Activated CD8-positive, alpha-beta memory T cell treated with anti-CD3 and anti-CD28 coated beads for 36 hours (primary cell): ENCODE data around the gene CCN5. TPM values are rescaled to one million over a fixed set of nuclear protein-coding genes. Genes with fewer than 3 reads are reported as not detected.
"Not testable (repeated sequence)": the region's sequence is repeated elsewhere in the genome, so short reads cannot be mapped to it uniquely, and the experiment has no call there.

Experiments used
- CTCF ChIA-PET: fragments of 350-600 bp; sonication (Branson Sonifier 250); formaldehyde crosslinking; loops from one replicate; lab custom pipeline; 2021; ENCODE audit warnings: antibody characterized with exemption; lab: Charles Lee
- POLR2A ChIA-PET: fragments of 350-600 bp; sonication (Branson Sonifier 250); formaldehyde crosslinking; loops from one replicate; lab custom pipeline; 2021; ENCODE audit warnings: antibody characterized with exemption; lab: Charles Lee
- total RNA-seq, 2 experiments: library from RNA; stranded (reverse); gene quantifications; one replicate each; pipeline ENCODE4 v1.2.3, GENCODE V29; 2021

CCN5 gene
- total RNA-seq, 2 experiments from 2014 or later = not detected

DNA sequence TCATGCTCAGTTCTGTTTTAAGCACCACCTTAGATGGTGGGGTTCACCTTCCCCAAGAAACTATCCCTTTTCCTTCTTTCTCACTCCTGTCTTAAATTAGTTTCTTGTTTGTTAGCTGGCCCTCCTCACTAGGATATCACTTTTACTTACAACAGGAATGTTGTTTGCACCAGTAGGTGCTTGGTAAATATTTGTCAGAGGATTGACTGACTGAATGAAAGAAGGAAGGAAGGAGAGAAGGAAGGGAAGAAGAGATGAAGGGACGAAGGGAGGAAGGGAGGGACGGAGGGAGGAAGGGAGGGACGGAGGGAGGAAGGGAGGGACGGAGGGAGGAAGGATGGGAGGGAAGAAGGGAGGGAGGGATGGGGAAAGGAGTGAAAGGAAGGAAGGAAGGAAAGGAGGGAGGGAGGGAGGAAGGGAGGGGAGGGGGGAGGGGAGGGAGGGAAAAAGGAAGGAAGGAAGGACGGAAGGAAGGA lies 30.0 kb downstream of the CCN5 start:
- CTCF ChIA-PET = no interaction called here
- POLR2A ChIA-PET = no interaction called here

DNA sequence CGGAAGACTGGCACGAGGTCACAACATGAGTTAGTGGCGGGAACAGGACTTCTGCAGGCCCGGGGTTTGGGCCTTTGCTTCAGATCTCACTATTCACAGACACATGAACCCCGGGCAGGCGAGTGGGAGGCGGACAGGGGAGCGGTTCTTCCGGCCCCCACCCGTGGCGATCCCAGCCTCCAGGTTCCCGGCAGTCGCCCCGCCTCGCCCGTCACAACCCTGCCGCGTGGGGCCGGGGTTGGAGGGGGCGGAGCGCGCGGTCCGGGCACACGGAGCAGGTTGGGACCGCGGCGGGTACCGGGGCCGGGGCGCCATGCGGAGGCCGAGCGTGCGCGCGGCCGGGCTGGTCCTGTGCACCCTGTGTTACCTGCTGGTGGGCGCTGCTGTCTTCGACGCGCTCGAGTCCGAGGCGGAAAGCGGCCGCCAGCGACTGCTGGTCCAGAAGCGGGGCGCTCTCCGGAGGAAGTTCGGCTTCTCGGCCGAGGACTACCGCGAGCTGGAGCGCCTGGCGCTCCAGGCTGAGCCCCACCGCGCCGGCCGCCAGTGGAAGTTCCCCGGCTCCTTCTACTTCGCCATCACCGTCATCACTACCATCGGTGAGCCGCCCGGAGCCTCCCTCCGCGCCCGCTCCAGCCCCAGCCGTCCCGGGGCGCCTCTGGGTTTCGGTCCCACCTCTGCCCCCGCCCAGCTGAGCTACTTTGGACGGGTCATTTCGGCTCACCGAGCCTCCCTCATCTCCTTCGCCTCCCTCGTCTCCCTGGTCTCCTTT lies 30.6 kb downstream of the CCN5 start, which contains the start of gene KCNK15:
Gene KCNK15, plus strand, starts transcription at position 268 of the 769 bp plus-strand sequence. Its CDS starts 46 bp downstream, at position 314.
- ChIA-PET POLR2A (no interaction called here), CTCF (no interaction called here)

DNA sequence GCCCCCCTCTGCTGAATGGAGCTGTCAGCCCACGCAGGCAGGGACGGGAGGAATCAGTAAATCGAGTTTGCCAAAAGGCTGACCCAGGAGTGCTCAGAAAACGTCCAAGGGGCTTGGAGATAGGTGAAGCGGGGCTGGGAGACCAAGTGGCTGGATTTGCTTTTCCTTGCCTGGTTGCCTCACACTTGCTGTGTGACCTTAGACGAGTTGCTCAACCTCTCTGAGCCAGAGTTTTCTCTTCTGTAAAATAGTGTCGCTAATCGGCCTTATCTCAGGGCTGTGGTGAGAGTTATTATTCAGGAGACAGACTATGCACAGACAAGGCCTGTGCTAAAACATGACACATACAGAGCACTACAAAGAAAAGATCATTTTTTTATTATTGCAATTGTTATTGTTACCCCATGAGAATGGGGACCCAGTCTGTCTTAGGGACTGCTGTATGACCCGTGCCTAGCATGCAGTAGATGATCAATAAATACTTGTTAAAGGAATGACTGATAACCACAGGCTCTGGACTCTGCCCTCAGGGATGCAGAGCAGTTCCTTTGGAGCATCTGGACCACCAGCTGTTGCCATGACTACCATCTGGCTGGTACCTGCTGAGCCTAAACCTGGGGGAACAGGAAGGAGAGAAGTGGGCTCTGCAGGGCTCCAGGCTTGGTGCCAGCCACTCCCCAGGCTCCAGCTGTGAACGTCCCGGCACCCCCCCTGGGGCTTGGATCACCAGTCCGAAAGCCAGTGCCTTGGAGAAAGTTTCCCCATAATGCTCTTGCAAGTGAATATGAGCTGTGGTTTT lies 31.4 kb downstream of the CCN5 start:
- CTCF ChIA-PET = interaction anchor here (0.7 to 1.1 kb wide), 2 partner anchors 11 to 83 kb away, joined by 3 read pairs; no protein-coding TSS in a partner anchor
- POLR2A ChIA-PET = no interaction called here

DNA sequence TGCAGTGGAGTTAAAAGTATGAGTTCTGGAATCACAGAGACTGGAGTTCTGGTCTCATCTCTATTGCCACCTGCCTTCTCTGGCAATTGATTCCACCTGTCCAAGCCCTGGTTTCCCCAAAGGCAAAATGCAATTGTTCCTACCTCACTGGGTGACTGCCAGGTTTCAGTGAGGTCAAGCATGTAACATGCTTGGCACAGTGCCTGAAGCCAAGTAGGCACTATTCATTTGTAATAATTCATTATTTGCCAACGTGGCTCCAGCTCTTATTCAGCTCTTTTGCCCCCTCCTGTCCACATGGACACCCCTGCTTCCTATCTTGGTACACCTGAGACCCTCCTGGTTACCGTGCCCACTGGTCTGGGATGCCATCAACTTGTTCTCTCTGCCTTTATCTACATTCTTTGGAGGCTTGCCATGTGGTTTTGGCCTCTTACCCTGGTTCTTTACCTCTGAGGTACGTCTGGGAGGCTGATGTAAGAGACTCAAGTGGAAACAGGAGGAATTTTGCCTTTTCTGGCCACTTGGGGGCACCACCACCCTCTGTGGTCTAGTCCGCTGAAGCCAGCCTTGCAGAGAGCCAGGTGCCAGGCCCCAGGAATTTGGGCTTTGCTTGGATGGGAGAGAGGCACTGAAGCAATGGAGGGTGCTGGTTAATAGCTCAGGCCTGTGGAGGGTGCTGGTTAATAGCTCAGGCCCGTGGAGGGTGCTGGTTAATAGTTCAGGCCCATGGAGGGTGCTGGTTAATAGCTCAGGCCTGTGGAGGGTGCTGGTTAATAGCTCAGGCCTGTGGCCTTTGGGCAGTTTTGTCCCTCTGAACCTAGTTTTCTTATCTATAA lies 32.2 kb downstream of the CCN5 start:
- ChIA-PET CTCF (interaction anchor here (0.7 to 1.5 kb wide), 7 partner anchors 9 to 213 kb away, joined by 3 to 7 read pairs (median 3); partner anchors contain the start of gene TOMM34), POLR2A (no interaction called here)

DNA sequence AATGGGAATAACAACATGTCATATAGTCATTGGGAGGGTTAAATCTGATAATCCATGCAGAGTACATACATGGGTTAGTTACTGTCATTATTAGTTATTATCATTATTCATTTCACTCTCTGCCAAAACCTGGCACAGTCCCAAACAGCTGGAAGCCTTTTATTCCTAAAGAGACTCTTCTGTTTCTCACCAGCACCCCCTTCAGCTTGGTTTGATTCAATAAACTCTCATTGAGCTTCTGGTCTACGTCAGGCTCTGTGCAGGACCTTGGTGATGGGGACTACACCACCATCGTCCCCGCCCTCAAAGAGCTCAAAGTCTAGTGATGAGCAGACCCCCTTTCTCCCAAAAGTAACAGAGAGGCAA lies 32.8 kb downstream of the CCN5 start:
- ChIA-PET POLR2A (no interaction called here), CTCF (interaction anchor here (0.7 to 1.5 kb wide), 6 partner anchors 10 to 212 kb away, joined by 3 to 7 read pairs (median 3); partner anchors contain the start of gene TOMM34)

DNA sequence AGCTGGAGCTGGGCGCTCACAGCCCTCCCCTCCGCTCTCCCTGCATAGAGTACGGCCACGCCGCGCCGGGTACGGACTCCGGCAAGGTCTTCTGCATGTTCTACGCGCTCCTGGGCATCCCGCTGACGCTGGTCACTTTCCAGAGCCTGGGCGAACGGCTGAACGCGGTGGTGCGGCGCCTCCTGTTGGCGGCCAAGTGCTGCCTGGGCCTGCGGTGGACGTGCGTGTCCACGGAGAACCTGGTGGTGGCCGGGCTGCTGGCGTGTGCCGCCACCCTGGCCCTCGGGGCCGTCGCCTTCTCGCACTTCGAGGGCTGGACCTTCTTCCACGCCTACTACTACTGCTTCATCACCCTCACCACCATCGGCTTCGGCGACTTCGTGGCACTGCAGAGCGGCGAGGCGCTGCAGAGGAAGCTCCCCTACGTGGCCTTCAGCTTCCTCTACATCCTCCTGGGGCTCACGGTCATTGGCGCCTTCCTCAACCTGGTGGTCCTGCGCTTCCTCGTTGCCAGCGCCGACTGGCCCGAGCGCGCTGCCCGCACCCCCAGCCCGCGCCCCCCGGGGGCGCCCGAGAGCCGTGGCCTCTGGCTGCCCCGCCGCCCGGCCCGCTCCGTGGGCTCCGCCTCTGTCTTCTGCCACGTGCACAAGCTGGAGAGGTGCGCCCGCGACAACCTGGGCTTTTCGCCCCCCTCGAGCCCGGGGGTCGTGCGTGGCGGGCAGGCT lies 35.1 kb downstream of the CCN5 start:
- POLR2A ChIA-PET = no interaction called here

DNA sequence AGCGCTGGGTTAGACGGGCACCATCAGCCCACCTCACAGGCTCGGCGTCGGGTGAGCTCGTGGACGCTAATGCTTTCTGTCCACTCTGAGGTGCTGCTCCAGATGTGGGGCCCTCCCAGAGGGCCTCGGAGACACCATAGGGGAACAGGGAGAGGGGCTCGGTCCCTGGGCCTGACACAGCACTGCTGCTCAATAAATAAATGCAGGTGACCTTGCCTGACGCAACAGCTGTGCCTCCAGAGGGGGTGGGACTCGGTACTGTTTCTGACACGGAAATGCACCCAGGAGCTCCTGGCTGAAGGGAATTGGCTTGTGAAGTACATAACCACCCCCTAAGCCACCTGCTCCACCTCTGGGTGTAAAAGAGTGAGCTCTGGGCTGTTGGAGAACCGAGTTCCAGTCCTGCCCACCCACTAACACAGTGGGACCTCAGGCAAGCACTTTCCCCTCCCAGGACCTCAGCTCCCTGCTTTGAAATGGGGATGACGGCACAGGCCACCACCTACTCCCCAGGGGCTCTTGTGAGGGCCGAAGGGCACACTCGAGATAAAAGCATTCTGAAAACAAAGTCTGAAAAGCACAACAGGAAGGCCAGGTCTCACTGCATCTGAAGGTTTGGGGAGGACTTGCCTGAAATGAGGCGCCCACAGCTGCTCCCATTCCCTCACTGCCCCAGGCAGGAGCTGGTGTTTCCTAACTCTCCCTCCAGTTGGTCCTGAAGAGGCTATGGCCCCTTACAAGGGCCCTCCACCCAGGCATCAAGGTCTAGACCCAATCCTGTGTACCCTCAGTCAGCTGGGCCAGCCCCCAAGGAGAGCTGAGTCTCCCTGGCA lies 37.1 kb downstream of the CCN5 start:
- POLR2A ChIA-PET = no interaction called here
- CTCF ChIA-PET = no interaction called here

More for the DNA sequence above, 35.1 kb downstream of the CCN5 start:
- CTCF ChIA-PET = no interaction called here

DNA sequence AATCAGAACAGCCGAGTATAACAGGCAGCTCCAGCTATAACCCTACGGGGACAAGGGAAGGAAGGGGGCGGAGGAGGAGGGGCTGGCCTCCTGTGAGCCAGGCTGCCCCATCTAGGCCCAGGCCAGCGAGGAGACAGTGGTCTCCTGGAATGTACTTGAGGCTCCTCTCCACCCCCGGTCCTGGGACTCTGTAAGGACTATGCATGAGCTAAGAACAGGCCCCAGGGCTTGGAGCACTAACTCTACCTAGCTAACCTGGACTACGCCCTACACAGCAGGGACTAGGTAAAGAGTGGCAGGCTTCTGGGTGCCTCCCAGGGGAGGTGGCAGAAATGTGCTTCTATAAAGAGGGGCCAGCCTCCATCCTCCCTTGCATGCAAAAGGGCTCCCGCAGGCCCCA lies 39.4 kb downstream of the CCN5 start:
- ChIA-PET POLR2A (no interaction called here), CTCF (no interaction called here)

DNA sequence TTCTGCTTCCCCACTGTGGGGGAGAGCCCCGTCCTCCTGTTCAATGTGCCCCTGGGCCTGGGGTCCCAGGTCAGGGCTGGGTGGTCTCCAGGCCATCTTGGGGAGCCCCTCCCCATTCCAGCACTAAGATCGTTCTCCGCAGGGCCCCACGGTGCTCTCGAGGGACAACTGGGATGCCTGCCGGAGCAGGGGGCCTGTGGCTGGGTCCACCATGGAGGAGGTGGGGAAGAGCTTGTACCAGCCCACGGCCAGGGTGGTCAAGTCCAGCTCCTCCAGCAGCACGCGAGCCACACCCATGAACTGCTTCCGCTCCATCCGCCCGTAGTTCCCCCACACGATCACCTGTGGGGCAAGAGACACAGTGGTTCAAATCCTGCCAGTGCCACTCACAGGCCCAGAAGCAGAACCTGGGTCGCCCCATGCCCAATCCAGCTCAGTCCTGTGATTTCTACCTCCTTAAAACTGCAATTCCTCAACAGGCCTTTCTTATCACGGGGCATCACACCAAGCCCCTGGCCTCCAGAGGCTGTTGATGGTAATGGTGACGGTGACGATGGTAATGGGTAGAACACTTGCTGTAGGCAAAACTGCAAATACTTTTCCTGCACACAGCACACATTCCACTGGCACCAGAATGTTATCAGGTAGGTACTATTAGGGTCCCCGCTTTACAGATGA lies 41.0 kb downstream of the CCN5 start:
- ChIA-PET POLR2A (no interaction called here), CTCF (no interaction called here)

DNA sequence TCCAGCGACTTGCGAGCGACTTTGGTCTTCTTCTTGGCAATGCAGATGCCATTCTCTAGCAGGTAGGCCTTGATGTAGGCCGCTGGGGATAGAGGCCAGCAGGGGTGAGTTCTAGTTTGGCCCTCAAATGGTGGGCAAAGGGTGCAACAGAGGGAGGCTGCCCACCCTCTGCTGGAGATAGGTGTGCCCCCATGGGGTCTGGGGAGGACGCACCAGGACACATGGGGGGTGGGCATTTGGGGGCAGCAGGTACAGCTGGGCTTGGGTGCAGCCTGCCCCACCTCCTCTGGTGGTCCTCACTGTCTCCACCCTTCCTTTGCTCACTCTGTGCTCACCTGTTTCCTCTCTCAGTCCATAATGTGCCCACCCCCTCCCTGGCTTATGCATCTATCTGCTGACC lies 41.8 kb downstream of the CCN5 start:
- ChIA-PET CTCF (no interaction called here), POLR2A (no interaction called here)

DNA sequence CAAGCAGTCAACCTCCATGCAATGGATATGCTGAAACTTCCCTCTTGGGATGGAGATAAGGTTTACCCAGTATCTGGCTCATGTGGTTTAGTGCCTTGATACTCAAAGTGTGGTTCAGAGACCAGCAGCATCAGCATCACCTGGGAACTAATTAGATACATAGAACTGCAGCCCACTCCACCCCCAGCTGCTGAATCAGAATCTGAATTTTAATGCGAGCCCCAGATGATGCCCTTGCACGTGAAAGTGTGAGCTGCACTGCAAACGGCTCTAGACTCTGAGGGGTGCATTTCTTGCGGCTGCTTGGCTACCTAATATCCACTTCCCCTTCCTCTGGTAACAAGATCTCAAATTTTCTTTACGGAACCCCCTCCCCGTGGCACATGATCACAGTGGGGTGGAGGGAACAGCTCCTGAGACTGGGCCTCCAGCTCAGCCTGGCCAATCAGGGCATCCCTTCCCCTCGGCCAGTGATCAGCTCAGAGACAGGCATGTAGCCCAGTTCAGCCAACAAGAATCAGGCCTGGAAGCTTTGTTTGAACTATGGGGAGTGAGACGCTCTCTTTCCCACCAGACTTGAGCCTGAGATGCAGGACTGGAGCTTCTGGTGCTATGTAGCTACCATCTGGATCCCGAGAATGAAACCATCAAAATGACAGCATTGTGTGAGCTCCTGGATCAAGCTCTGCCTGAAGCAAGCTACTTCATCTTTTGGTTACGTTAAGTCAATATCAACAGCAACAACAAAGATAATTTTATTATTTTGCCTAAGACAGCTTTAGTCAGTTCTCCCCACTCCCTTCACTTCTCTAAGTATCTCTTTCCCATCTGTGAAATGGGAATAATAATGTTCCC lies 43.3 kb downstream of the CCN5 start:
- ChIA-PET CTCF (interaction anchor here (1.3 kb wide), 1 partner anchor 109 kb away, joined by 3 read pairs; no protein-coding TSS in a partner anchor), POLR2A (no interaction called here)

DNA sequence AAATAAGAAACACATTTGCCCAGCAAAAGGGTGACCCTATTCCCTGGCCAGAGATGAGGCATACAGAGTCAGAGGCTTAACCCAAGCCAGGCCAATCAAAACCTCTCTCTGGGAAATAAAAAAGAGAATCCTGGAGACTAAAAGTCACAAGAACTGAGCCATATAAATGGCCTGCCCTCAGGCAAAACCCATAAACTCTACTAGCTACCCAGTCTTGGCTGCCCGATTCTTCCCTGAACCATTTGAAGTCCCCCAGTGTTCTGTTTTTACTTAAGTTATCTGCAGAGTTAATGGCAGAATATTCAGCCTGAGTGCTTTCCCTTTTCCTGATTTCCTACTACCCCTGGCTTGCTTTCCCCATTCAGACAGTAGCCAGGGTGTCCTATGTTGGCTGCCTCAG lies 44.4 kb downstream of the CCN5 start:
- ChIA-PET POLR2A (no interaction called here), CTCF (no interaction called here)

DNA sequence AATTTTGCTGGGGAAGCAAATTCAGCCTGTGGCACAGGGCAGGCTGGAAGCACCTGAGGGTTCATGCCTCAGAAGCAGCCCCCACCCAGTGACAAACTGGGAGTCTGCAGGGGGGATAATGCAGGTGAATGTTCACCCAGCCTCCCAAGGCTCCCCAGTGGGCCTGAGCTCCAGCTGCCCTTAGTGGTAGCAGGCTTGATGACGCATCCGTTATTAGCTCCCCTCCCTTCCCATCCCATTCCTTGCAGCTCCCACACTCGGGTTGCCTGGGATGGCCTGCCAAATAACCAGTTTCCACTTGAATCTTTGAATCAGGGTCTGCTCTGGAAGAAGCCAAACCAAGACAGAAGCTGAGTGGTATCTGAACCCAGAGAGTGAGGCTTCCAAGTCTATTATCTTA lies 46.3 kb downstream of the CCN5 start:
- CTCF ChIA-PET = no interaction called here
- POLR2A ChIA-PET = no interaction called here

DNA sequence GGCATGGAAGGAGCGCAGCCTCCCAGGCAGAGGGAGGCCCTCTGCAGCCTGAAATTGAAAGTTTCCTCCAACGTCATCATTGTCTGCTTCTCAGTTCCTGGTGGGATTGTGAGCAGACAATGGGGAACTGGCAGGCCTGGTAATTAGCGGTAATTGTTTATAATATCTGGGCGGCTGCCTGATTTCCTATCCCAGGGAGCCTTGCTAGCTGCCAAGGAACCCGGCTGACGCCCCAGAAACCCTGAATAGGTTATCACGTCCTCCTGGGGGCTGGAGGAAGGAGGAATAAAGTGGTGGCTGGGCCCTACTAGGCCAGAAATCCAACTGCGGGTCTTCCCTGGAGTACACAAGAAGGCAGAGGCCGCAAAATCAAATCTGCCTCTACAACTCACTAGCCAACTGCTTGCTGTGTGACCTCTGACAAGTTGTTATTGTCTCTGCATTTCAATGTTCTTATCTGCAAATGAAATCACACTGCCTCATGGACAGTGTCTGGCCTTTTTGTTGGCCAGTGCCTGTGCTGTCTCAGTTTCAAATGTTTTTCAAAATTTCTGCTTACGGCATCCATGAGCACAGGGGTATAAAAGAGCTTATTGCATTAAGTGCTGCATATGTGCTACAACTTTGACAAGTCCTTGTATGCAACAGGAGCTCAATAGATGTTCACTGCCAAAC lies 47.4 kb downstream of the CCN5 start:
- POLR2A ChIA-PET = no interaction called here
- CTCF ChIA-PET = no interaction called here

DNA sequence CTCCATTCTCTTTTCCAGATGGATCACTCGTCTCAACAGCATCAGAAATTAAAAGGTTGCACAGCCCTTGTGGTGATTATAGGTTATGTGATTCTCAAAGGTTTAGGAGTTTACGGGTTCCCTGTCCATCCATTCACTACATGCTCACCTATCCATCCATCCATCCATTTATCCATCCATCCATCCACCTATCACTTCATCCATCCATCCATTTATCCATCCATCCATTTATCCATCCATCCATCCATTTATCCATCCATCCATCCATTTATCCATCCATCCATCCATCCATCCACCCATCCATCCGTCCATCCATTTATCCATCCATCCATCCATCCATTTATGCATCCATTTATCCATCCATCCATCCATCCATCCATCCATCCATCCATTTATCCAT lies 48.6 kb downstream of the CCN5 start:
- POLR2A ChIA-PET, CTCF ChIA-PET: not testable (repeated sequence)

DNA sequence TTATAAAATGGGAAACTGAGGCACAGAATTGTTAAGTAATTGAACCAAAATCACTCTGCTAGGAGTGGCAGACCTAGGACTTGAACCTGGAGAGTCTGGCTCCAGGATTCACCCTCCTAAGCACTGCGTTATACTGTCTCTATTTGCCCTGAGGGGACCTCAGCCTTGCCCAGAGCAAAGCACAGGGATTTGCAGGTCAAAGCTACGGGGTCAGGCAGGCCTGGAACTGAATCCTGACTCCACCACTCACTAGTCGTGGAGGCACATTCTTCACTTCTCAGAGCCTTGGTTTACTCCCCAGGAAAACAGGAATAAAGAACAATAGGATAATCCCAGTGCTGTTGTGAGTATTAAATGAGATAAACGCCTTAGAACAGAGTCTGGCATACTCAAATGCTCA lies 49.9 kb downstream of the CCN5 start:
- ChIA-PET CTCF (no interaction called here), POLR2A (no interaction called here)
